Suprapubic skin (tissue), 3 donors: ENCODE measurements around the gene LYZL1.
"Not testable (repeated sequence)": the region's sequence is repeated elsewhere in the genome, so short reads cannot be mapped to it uniquely, and the experiment has no call there.

Experiments used
- EP300 ChIP-seq: sonication (generic); formaldehyde crosslinking; IDR thresholded peaks from one replicate; pipeline ENCODE4 v1.6.1; 2017; ENCODE audit warnings: antibody characterized with exemption
- POLR2A ChIP-seq, 2 donors: fragments of 450-650 bp; IDR thresholded peaks; one replicate each; pipeline ENCODE4 v1.6.1; 2017; ENCODE audit warnings: antibody characterized with exemption in 2 of 2, mild to moderate bottlenecking in 2 of 2, moderate library complexity in 2 of 2
- TF ChIP-seq, protein P1 (sequence below), 2 donors: fragments of 200-600 bp in 1 of 2; fragments of 450-650 bp in 1 of 2; sonication (generic) in 1 of 2; IDR thresholded peaks; one replicate each; pipeline ENCODE4 v1.5.1; 2016 to 2019; ENCODE audit warnings: antibody characterized with exemption in 2 of 2, mild to moderate bottlenecking in 1 of 2, moderate library complexity in 1 of 2

DNA sequence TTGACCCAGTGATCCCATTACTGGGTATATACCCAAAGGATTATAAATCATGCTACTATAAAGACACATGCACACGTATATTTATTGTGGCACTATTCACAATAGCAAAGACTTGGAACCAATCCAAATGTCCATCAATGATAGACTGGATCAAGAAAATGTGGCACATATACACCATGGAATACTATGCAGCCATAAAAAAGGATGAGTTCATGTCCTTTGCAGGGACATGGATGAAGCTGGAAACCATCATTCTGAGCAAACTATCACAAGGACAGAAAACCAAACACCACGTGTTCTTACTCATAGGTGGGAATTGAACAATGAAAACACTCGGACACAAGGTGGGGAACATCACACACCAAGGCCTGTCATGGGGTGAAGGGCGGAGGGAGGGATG is 48.7 kb downstream of the LYZL1 start:
- TF ChIP-seq POLR2A (IDR thresholded peaks at IDR 0.05); EP300: not testable (repeated sequence)
- TF ChIP-seq, protein P1, sequence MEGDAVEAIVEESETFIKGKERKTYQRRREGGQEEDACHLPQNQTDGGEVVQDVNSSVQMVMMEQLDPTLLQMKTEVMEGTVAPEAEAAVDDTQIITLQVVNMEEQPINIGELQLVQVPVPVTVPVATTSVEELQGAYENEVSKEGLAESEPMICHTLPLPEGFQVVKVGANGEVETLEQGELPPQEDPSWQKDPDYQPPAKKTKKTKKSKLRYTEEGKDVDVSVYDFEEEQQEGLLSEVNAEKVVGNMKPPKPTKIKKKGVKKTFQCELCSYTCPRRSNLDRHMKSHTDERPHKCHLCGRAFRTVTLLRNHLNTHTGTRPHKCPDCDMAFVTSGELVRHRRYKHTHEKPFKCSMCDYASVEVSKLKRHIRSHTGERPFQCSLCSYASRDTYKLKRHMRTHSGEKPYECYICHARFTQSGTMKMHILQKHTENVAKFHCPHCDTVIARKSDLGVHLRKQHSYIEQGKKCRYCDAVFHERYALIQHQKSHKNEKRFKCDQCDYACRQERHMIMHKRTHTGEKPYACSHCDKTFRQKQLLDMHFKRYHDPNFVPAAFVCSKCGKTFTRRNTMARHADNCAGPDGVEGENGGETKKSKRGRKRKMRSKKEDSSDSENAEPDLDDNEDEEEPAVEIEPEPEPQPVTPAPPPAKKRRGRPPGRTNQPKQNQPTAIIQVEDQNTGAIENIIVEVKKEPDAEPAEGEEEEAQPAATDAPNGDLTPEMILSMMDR (IDR thresholded peaks at IDR 0.05), result not testable (repeated sequence)
